HepG2 (cell line): ENCODE results near the gene RNH1. TPM values are rescaled to one million over a fixed set of nuclear protein-coding genes. Genes with fewer than 3 reads are reported as not detected.
A peak's percentile ranks its signal among the peaks of the same experiment; 100 is the strongest.

Source experiments
- DPF2 ChIP-seq: sonication (generic); formaldehyde crosslinking; IDR thresholded peaks from 2 replicates; pipeline ENCODE4 v1.4.0; 2020; ENCODE audit warnings: mild to moderate bottlenecking, low read depth, missing genetic modification reagents, borderline replicate concordance
- FOXP4 ChIP-seq: sonication (generic); formaldehyde crosslinking; IDR thresholded peaks from 2 replicates; pipeline ENCODE4 v1.4.0; 2020; ENCODE audit warnings: missing genetic modification reagents
- HMGXB4 ChIP-seq, 2 experiments: sonication (generic) in 1 of 2; formaldehyde crosslinking in 1 of 2; IDR thresholded peaks; 2 replicates each; pipeline versions ENCODE4 v1.4.0 to v1.6.1; 2018 to 2020; ENCODE audit warnings: missing genetic modification reagents in 2 of 2, borderline replicate concordance in 1 of 2, low read depth in 1 of 2, mild to moderate bottlenecking in 1 of 2, missing biosample characterization in 1 of 2
- KDM2A ChIP-seq: sonication (generic); formaldehyde crosslinking; IDR thresholded peaks from 2 replicates; pipeline ENCODE4 v1.4.0; 2020; ENCODE audit warnings: low read depth, missing genetic modification reagents, borderline replicate concordance
- KLF11 ChIP-seq: IDR thresholded peaks from 2 replicates; pipeline ENCODE4 v1.6.1; 2016; ENCODE audit warnings: missing compliant biosample characterization
- KLF12 ChIP-seq: sonication (generic); formaldehyde crosslinking; IDR thresholded peaks from 2 replicates; pipeline ENCODE4 v1.4.0; 2020; ENCODE audit warnings: missing genetic modification reagents, borderline replicate concordance
- NCOA2 ChIP-seq: sonication (generic); formaldehyde crosslinking; IDR thresholded peaks from 2 replicates; pipeline ENCODE4 v1.8.0; 2022; ENCODE audit warnings: inconsistent platforms
- ZFP62 ChIP-seq: sonication (generic); formaldehyde crosslinking; IDR thresholded peaks from 2 replicates; pipeline ENCODE4 v1.4.0; 2020; ENCODE audit warnings: missing genetic modification reagents
- ZHX1 ChIP-seq: sonication (generic); formaldehyde crosslinking; IDR thresholded peaks from 2 replicates; pipeline ENCODE4 v1.8.1; 2022; ENCODE audit warnings: low read depth, mild to moderate bottlenecking, missing genetic modification reagents
- ZMYM4 ChIP-seq: sonication (generic); formaldehyde crosslinking; IDR thresholded peaks from 2 replicates; pipeline ENCODE4 v1.8.1; 2023; ENCODE audit warnings: mild to moderate bottlenecking, missing genetic modification reagents
- polyA plus RNA-seq, 8 experiments: library from polyadenylated mRNA; depleted of rRNA in 3 of 8; stranded (reverse) in 7 of 8; unstranded in 1 of 8; fragments of >200 nt; fragmentation: Illumina TruSeq in 4 of 8; extraction: Trizol in 4 of 8; gene quantifications; 2 replicates each; pipeline versions ENCODE4 v1.2.1 to v1.2.3, GENCODE V29; 2011 to 2016; ENCODE audit warnings: low read depth in 4 of 8, missing spikeins in 1 of 8, mixed read lengths in 1 of 8; ENCODE audit not compliant: insufficient read depth in 1 of 8
- total RNA-seq, 5 experiments: library from RNA; depleted of rRNA; stranded (reverse); fragments of >200 nt; fragmentation: Illumina TruSeq; extraction: Trizol; gene quantifications; 2 replicates each; pipeline ENCODE4 v1.2.3, GENCODE V29; 2016; ENCODE audit warnings: low read depth in 1 of 5
- TF ChIP-seq, protein P1 (sequence below): sonication (generic); formaldehyde crosslinking; IDR thresholded peaks from 2 replicates; pipeline ENCODE4 v1.8.0; 2023; ENCODE audit warnings: mild to moderate bottlenecking, missing genetic modification reagents
- TF ChIP-seq, protein P2 (sequence below): sonication (generic); formaldehyde crosslinking; conservative IDR thresholded peaks from 2 replicates; pipeline ENCODE4 v1.8.0; 2022; ENCODE audit warnings: missing genetic modification reagents
- TF ChIP-seq, protein P3 (sequence below): sonication (generic); formaldehyde crosslinking; IDR thresholded peaks from 2 replicates; pipeline ENCODE4 v1.4.0; 2020; ENCODE audit warnings: missing genetic modification reagents, borderline replicate concordance

Gene RNH1
- total and polyA plus RNA-seq, 2 of the 13 experiments (the other 11 are each of a cell fraction or from before 2014, with no cell fraction given), result 36.0 to 74.1 TPM

DNA sequence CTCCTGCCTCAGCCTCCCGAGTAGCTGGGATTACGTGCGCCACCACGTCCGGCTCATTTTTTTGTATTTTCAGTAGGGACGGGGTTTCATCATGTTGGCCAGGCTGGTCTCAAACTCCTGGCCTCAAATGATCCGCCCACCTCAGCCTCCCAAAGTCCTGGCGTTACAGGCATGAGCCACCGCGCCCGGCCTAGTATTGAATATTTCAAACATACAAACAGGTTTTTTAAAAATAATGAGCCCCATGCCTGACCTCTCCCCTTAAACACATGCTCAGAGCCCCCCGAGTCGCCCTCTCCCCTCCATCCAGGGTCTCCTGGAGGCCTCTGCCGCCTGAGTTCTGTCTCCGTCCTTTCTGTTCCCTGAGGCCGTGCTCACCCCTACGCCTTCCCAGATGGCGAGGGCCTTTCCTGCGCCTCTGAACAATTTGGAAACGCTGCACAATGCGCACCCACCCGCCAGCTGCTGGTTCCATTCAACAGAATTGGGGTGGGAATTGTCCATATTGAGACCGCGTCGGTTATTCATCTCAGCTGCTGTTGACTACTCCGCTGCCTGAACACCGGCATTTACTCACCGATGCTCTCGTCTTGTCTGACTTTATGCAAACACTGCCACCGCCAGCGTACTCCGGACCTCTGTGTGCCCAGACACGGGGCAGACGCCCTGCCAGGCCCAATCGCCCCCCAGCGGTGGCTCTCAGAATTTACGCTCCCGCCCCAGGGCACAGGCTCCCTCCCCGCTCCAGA lies 13.6 kb upstream of the RNH1 start (continued):
- TF ChIP-seq FOXP4 (CRISPR knock-in tag) (peak; percentile 38; the same call in 1 of the 2 replicates), KLF12 (peak; percentile 82; the same call in 1 of the 2 replicates), DPF2 (CRISPR knock-in tag) (0 out of 2 replicates have a peak, but pooled peaks have one; percentile 21), ZMYM4 (CRISPR knock-in tag) (no peak), KDM2A (CRISPR knock-in tag) (peak; percentile 62; the same call in 1 of the 2 replicates), ZFP62 (CRISPR knock-in tag) (no peak), NCOA2 (CRISPR knock-in tag) (no peak), KLF11 (CRISPR knock-in tag) (no peak), HMGXB4 (CRISPR knock-in tag; IDR thresholded peaks at IDR 0.05; ENCODE audit: borderline replicate concordance in 1 of 2, low read depth in 1 of 2) (peak; percentile 60 to 66; a peak in 3 of 4 replicates), ZHX1 (no peak)
- TF ChIP-seq, protein P1, sequence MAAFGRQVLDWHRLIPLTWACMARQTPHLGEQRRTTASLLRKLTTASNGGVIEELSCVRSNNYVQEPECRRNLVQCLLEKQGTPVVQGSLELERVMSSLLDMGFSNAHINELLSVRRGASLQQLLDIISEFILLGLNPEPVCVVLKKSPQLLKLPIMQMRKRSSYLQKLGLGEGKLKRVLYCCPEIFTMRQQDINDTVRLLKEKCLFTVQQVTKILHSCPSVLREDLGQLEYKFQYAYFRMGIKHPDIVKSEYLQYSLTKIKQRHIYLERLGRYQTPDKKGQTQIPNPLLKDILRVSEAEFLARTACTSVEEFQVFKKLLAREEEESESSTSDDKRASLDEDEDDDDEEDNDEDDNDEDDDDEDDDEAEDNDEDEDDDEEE (CRISPR knock-in tag), result no peak
- TF ChIP-seq, protein P2, sequence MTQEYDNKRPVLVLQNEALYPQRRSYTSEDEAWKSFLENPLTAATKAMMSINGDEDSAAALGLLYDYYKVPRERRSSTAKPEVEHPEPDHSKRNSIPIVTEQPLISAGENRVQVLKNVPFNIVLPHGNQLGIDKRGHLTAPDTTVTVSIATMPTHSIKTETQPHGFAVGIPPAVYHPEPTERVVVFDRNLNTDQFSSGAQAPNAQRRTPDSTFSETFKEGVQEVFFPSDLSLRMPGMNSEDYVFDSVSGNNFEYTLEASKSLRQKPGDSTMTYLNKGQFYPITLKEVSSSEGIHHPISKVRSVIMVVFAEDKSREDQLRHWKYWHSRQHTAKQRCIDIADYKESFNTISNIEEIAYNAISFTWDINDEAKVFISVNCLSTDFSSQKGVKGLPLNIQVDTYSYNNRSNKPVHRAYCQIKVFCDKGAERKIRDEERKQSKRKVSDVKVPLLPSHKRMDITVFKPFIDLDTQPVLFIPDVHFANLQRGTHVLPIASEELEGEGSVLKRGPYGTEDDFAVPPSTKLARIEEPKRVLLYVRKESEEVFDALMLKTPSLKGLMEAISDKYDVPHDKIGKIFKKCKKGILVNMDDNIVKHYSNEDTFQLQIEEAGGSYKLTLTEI (CRISPR knock-in tag), result no peak
- TF ChIP-seq, protein P3, sequence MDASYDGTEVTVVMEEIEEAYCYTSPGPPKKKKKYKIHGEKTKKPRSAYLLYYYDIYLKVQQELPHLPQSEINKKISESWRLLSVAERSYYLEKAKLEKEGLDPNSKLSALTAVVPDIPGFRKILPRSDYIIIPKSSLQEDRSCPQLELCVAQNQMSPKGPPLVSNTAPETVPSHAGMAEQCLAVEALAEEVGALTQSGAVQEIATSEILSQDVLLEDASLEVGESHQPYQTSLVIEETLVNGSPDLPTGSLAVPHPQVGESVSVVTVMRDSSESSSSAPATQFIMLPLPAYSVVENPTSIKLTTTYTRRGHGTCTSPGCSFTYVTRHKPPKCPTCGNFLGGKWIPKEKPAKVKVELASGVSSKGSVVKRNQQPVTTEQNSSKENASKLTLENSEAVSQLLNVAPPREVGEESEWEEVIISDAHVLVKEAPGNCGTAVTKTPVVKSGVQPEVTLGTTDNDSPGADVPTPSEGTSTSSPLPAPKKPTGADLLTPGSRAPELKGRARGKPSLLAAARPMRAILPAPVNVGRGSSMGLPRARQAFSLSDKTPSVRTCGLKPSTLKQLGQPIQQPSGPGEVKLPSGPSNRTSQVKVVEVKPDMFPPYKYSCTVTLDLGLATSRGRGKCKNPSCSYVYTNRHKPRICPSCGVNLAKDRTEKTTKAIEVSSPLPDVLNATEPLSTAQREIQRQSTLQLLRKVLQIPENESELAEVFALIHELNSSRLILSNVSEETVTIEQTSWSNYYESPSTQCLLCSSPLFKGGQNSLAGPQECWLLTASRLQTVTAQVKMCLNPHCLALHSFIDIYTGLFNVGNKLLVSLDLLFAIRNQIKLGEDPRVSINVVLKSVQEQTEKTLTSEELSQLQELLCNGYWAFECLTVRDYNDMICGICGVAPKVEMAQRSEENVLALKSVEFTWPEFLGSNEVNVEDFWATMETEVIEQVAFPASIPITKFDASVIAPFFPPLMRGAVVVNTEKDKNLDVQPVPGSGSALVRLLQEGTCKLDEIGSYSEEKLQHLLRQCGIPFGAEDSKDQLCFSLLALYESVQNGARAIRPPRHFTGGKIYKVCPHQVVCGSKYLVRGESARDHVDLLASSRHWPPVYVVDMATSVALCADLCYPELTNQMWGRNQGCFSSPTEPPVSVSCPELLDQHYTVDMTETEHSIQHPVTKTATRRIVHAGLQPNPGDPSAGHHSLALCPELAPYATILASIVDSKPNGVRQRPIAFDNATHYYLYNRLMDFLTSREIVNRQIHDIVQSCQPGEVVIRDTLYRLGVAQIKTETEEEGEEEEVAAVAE (CRISPR knock-in tag), result no peak
